GM04503 (cell line): ENCODE data around the gene DEDD2.

ENCODE experiments used
- DNase-seq: peaks from one replicate; pipeline ENCODE4 v3.0.0-alpha.2; 2012; ENCODE audit warnings: low read depth

DEDD2 gene

GRCh38 chr19:42170715-42171114, 46.8 kb downstream of the DEDD2 start:
- DNase-seq = no peak

GRCh38 chr19:42169486-42170413, 47.7 kb downstream of the DEDD2 start:
- DNase-seq = no peak

DNA sequence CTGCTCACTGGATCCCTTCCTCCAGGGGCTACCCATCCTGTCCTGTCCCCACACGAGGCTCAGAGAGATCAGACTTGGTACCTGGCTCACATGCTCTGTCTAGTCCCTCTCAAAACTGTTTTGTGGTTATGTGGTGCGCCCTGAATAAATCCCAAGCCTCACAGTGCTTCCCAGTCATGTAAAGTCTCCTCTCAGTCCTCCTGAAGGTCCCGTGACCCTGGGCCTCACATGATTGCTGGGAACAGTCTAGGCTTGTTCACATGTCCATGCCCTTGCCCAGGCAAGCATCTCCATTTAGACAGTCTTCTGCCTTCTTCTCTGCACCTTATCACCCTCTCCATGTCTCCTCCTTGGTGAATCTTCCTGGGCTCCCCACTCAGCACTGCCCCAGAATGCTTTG, 49.3 kb downstream of the DEDD2 start:
- DNase-seq = no peak

DNA sequence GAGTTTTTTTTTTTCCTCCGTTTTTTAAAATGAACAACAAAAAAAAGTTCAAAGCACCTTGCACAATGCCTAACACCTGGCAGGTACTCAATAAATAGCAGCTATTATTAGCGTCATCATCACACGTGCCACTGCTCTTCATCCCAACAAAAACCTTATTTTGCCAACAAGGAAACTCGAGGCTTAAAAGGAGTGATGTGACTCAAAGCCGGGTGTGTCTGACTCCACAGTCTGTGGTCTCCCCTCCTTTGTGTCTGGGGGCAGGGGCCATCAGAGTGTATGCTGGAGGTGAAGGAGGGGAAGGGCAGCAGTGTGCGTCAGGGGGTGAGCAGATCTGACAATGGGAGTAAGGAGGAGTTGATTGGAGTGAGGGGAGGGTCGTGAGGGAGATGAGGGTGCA, 51.2 kb downstream of the DEDD2 start:
- no peak for DNase-seq

DNA sequence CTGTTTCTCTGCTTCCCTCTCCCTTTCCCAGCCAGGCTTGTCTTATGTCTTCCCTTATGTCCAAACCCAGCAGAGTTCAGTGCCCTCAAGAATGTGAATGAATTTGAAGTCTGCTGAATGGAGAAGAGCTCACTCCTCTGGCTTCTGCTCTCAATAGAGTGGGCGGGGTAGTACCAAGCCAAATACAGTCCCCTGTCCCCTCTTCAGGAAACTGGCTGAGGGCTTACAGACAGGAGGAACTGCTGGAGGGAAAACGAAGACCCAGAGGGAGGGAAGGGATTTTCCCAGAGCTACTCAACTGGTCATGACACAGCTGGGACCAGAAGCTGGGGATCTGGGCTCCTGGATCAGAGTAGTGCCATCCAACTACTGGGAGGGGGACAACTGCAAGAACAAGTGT, 52.3 kb downstream of the DEDD2 start:
- DNase-seq = no peak

GRCh38 chr19:42161616-42162263, 55.7 kb downstream of the DEDD2 start:
- no peak for DNase-seq

DNA sequence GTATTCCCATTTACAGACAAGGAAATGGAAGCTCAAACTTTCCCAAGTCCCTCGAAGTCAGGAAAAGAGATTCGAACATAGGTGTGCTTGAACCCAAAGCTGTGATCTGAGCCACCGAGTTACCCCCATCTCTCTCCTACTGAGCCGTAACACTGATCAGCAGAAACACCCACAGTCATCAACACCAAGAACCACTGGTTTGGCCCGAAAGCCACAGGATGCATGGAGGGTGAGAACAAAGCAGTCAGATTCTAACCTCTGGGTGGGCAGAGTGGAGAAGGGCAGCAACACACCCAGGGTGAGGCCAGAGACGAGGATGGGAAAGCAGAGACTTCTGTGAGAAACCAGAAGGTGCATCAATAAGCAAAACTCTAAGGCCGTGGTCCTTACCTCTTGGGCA, 57.5 kb downstream of the DEDD2 start:
- no peak for DNase-seq

DNA sequence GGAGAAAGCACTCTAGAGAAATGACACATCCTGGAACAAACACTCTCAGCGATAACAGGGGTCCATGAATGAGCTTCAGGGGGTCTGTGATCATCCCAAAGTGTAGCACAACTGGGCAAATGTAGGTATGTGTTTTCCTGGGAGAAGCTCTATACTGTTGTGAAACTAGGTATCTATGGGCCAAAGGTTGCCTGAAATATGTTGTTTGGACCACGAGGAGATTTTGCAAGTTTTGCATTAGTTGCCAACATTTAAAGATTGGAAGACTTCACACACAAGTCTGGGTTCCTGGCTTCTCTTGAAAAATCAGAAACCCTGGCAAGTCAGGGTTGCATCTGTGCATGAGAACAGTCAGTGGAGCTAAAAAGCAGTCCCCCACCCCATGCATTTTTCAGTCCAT, 58.6 kb downstream of the DEDD2 start:
- no peak for DNase-seq

DNA sequence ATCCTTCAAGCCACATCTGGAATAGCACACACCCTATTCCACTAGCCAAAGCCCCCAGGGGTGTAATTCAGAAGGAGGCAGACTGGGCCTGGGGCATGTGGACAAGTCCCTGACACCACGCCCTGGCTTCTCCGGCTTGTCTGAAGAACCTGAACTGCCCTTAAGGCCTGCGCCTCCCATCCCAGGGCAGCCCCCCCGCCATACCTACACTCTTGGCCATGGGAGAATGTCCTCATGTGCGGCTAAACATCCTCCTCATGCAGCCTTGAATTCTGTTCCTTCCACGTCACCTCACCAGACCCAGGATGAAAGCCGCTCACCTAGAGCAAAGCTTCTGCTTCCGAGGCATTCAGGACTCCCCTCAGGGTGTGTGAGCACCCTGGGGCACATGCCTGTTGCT, 60.9 kb downstream of the DEDD2 start:
- no peak for DNase-seq

GRCh38 chr19:42155796-42156195, 61.7 kb downstream of the DEDD2 start:
- no peak for DNase-seq

DNA sequence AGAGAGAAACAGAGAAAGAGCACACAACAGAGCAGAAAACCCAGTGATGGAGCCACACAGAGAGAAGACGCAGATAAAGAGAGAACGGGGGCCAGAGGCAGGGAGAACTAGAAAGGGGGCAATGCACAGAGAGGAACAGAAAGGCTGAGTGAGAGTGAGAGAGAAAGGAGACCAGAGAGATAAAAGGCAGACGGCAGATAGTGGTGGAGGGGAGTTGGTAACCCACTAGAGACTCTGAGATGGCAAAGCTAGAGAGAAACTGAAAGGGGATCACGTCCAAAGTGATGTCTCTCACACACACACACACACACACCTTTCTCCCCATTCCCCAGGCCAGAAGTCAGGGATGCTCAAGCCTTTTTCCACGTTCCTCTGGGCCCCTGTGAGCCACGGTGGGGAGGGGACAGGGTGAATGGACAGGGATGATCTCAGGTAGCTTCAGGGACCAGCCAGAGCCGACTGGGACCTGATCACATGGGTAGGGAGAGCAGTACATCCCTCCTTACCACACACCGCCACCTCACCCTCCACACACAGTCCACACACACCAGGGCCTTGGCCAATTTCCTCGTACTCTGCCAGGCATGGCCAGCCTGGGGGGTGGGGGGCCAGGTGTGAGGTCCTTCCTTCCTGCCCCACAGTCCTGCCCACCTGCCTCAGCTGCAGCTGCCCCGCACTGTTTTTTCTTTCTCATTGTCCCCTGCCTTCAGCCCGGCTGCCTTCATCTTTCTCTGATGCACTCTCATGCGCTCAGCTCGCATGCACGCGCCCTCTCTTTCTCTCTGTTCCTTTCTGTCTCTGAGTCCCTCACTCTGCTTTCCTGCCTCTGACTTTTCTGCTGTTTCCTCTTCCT, 62.8 kb downstream of the DEDD2 start:
- DNase-seq = no peak

DNA sequence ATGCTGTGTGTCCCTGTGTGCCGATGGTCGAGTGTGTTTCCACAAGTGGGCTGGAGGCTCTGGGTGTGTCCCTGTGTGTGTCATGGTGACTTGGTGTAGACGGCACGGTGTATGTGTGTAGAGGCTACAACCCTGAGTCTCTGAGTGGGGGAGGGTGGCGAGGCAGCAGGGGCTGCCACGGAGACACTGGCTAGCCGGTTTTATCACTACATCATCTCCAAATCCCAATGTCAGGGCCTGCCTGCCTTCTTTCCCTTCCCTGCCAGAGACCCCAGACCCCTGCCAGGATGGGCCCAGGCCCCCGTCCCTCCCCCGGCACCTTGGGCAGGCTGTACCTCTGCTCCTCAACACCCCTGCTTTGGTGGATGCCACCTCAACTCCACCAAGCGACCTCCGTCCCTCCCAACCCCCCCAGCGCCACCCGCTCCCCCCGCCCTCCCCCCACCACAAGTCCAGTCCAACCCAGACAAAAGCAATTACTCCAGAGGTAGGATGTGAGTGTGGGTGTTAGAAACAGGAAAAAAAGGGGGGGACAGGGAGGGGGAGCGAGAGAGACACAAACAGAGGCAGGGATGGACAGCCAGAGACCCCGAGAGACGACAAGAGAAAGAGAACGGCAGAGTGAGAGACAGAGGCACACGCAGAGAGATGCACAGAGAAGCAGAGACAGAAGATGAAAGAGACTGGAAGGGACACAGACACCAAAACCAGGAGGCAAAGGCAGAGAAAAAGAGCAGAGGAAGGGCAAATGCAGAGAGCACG, 63.6 kb downstream of the DEDD2 start:
- no peak for DNase-seq

GRCh38 chr19:42152910-42153671, 64.4 kb downstream of the DEDD2 start:
- DNase-seq = no peak

DNA sequence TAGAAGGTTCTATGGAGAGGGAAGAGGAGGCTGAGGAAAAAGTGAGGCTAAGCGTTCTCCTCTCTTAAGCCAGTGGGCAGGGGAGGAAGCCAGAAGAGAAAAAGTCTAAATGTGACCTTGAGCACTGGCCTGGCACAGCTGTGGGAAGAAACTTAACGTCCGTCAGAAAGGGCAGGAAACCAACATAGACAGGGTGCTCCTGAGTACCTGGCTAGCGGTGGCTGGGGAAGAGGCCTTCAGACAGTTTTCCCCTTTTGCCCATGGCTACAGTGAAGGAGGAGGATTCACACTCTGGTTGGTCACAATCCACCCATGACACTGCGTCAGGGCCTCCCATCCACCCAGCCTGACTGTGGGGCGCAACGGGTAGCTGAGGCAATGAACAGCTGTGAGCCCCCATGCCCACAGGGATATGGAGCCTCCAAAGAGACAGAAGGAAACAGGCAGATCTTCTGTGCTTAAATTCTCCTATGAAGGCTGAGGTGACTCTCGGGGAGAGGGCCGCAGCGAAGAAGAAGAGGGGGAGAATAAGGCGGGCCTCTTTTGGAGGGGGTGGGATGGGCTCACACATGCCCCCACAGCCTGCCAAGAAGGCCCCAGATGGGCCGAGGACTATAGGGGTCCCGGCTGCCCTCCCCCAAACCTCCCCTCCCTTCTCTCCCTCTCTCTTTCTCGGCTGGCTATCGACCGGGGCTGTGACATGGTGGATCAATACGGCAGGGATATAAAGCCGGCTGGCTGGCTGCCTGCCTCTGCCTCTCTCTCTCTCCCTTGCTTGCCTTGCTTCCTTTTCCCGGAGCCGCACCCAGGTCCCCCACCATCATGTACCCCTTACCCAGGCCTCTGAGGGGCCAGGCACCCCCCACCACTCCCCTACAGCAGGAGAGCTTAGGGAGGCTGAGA, 65.4 kb downstream of the DEDD2 start:
- DNase-seq = no peak

GRCh38 chr19:42150911-42151361, 66.5 kb downstream of the DEDD2 start:
- DNase-seq = no peak

GRCh38 chr19:42150364-42150763, 67.1 kb downstream of the DEDD2 start:
- DNase-seq = no peak

GRCh38 chr19:42149447-42150202, 67.9 kb downstream of the DEDD2 start:
- DNase-seq = no peak
